ENCODE data around the gene SCEL.

- no peak for TF ChIP-seq EZH2 (IDR thresholded peaks at IDR 0.05; ENCODE audit: low read depth, unreplicated experiment)
- TF ChIP-seq CTCF (conservative IDR thresholded peaks at IDR 0.05; ENCODE audit: low read depth in 2 of 2), result no peak
- TF ChIP-seq ETS1 (IDR thresholded peaks at IDR 0.05), result no peak
- TF ChIP-seq EZH2phosphoT487 (IDR thresholded peaks at IDR 0.05; ENCODE audit: unreplicated experiment), result no peak
These were observed 45.2 kb downstream of the SCEL start for GRCh38 chr13:77580748-77581147.
